Cerebellar nuclear complex (tissue), 1 donor: ENCODE data around the gene CRISPLD2.
"Not testable (repeated sequence)": the region's sequence is repeated elsewhere in the genome, so short reads cannot be mapped to it uniquely, and the experiment has no call there.

ENCODE experiments used
- DNase-seq, 2 experiments: peaks; one replicate each; lab custom pipeline; 2025; lab: John Stamatoyannopoulos, UW

CRISPLD2 gene

GRCh38 chr16:84839956-84840355 is 20.2 kb downstream of the CRISPLD2 start:
- DNase-seq, result no peak

- no peak for DNase-seq
Measured at GRCh38 chr16:84840687-84841627, 21.2 kb downstream of the CRISPLD2 start.

DNA sequence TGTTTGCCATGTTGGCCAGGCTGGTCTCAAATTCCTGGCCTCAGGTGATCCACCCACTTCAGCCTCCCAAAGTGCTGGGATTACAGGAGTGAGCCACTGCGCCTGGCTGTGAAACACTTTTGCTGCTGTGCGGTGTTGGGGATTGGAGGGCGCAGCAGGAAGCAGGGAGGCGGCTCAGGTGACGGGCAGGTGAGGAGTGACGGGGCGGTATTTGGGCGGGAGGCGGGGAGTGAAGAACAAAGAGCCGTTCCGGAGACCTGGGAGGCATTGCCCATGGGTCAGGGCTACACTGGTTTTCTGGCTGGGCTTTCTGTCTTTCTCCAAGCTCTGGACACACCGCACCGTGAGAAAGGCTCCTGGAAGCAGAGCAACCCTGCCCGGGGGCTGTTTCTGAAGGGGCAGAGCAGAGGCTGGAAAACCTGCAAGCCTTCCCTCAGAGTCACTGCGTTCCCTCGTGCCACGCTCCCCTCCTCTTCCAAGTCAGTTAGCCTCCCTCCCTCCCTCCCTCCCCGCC is 22.1 kb downstream of the CRISPLD2 start:
- no peak for DNase-seq

DNA sequence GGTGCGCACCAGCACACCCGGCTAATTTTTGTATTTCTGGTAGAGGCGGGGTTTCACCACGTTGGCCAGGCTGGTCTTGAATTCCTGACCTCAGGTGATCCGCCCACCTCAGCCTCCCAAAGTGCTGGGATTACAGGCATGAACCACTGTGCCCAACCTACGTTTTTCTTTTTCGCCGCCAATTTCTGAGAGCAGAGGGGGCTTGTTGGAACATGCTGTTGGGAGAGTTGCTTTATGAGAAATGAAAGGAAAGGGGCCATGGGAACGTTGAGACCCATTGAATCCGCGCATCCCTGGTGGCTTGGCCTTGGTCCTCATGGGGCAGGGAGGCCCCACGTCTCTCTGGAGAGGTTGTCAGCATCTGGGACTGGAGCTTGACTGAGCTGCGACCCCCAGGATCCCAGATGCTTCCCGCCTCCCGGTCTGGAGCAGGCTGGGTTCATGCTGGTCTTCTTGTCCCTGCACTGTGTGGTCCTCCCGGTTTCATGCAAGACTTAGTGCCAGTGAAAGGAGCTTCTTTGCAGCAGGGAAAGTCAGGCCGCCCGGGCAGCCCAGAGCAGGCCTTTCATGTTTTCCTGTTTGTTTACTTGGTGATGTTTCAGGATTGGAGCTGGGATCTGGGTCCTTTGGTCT is 22.8 kb downstream of the CRISPLD2 start:
- DNase-seq, result no peak

- DNase-seq, result no peak
Measured at GRCh38 chr16:84843149-84844048, 23.6 kb downstream of the CRISPLD2 start.

GRCh38 chr16:84844049-84844350 is 24.2 kb downstream of the CRISPLD2 start:
- DNase-seq, result no peak

DNA sequence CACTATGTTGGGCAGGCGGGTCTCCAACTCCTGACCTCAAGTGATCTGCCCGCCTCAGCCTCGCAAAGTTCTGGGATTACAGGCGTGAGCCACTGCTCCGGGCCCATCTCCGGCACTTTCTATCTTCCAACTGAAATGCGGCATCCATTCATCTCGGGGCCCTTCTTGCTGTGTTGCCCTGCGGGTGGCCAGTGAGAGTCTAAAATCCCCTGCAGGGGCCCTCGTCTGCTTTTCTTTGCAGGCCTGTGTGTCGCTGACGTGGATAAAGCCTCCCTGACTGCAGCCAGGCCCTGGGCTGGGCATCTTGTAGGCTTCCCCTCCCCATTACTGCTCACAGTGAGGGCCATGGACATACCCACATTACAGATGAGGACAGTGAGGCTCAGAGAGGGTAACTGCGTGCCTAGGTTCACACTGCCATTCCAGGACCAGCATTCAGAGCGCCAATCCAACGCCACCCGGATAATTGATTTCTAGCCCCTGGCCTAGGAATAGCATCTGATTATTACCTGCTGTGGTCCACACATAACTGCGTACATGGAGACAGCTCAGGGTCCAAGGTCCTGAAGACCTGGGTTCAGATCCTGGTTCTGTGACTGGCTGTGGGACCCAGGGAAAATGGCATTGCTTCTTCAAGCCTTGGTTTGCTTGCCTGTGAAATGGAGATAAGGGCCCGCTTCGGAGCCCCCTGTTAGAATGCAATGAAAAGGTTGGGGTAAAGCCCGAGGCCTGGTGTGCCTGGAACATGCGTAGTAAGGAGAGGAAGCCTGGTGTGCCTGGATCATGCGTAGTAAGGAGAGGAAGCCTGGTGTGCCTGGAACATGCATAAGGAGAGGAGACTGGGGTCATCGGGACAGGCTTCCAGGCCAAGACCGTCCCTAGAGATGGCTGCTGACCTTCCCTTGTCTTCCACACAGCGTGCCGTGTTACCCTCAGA is 25.0 kb downstream of the CRISPLD2 start:
- DNase-seq, result no peak

- no peak for DNase-seq
Measured at GRCh38 chr16:84845496-84846002, 25.8 kb downstream of the CRISPLD2 start.

GRCh38 chr16:84847564-84848355 is 28.0 kb downstream of the CRISPLD2 start:
- no peak for DNase-seq

DNA sequence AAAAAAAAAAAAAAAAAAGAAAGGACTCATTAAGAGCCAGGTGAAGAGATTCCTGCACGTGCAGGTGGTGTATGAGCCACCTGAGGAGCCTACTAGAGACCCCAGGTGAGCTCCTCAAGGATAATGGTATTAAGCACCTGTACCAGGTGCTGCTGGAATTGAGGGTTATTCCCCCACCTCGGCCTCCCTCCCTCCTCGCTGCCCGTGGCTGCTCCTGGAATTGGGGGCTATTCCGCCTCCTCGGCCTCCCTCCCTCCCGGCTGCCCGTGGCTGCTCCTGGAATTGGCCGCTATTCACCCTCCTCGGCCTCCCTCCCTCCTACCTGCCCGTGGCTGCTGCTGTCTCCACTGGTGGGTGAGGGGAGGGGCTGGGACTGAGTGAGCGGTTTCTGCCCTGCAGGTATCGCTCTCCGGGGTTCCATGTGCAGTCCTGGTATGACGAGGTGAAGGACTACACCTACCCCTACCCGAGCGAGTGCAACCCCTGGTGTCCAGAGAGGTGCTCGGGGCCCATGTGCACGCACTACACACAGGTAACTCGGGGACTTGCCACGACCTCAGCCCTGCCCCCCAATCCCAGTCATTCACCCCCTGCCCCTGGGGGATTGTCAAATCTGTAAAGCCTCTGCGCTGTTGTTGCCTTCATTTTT is 29.3 kb downstream of the CRISPLD2 start:
- no peak for DNase-seq

GRCh38 chr16:84849751-84850150 is 30.0 kb downstream of the CRISPLD2 start:
- DNase-seq, result no peak

- DNase-seq, result no peak
Measured at GRCh38 chr16:84850714-84851113, 30.9 kb downstream of the CRISPLD2 start.

- peak in 1 of 2 experiments; percentile 8 for DNase-seq
Measured at GRCh38 chr16:84851192-84852127, 31.7 kb downstream of the CRISPLD2 start.

GRCh38 chr16:84853534-84853933 is 33.7 kb downstream of the CRISPLD2 start:
- DNase-seq, result no peak

DNA sequence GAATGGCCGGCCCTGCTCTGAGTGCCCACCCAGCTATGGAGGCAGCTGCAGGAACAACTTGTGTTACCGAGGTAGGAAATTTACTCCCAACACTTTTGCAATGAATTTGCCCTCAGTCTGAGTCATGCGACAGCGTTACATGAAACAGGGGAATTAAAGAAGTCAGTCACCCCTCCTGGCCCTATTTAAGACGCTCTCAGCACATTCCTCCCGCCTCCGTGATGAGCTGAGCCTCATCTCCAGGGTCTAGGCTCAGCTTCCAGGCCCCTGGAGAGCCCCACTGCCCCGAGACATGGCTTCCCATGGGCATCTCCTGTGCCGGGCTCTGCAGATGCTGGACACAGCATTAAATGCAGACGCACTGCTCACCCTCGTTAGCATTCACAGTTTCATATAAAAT is 35.0 kb downstream of the CRISPLD2 start:
- no peak for DNase-seq

DNA sequence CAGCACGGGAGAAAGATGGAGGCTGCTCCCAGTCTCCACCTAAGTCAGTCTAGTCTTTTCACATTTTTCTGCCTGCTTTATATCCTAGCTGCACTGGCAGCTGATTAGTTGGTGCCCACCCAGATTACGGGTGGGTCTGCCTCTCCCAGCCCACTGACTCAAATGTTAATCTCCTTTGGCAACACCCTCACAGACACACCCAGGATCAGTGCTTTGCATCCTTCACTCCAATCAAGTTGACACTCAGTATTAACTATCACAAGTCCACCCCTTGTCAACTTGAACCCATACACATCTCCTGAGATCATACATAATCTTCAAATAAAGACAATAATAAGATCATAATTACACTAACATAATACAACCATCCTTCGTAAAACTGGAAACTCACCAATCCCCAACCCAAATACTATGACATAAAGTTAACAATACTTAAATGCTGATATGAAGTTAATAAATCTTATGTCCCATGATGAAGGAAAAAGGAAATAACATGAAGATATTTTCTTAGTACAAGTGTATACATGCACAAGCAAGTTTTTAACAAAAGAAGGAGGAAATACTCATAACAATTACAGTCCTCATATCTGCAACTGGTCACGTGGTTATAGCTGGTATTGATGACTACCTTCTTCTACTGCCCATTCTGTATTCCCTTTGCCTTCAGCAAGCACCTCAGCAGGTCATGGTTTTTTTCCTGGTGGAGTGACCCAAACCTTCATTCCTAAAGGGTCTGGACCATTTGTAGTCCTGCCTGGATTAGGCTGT is 35.8 kb downstream of the CRISPLD2 start:
- not testable (repeated sequence) for DNase-seq

GRCh38 chr16:84856203-84856581 is 36.4 kb downstream of the CRISPLD2 start:
- DNase-seq, result not testable (repeated sequence)

DNA sequence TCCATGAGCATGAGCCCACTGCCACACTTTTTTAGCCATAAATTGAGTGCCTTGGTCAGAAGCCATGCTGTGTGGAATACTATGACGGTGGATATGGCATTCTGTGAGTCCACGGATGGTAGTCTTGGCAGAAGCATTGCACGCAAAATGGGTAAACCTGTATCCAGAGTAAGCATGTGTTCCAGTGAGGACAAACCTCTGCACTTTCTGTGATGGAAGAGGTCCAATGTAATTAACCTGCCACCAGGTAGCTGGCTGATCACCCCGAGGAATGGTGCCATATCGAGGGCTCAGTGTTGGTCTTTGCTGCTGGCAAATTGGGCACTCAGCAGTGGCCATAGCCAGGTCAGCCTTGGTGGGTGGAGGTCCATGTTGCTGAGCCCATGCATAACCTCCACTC is 37.0 kb downstream of the CRISPLD2 start:
- not testable (repeated sequence) for DNase-seq
